Upper lobe of left lung (tissue), 6 donors: Measurements from ENCODE around the gene AKT2. TPM values are rescaled to one million over a fixed set of nuclear protein-coding genes. Genes with fewer than 3 reads are reported as not detected.

Source experiments
- ATAC-seq, 2 donors: fragments of 200-7000 bp; cut with Tn5 transposase; one replicate each; pipeline ENCODE4 v1.9.1; 2022; ENCODE audit warnings: mild to moderate bottlenecking in 2 of 2, moderate library complexity in 2 of 2; ENCODE audit not compliant: low FRiP score in 2 of 2
- DNase-seq, 2 donors: peaks; one replicate each; pipeline ENCODE4 v3.0.0-alpha.2; 2019 to 2020
- H3K27ac ChIP-seq, 4 donors: fragments of 200-600 bp; sonication (generic); one replicate each; pipeline ENCODE4 v1.5.1; 2016 to 2019
- H3K27me3 ChIP-seq, 4 donors: fragments of 200-600 bp; sonication (generic); one replicate each; pipeline ENCODE4 v1.5.1; 2017 to 2019
- H3K36me3 ChIP-seq, 4 donors: fragments of 200-600 bp; sonication (generic); one replicate each; pipeline ENCODE4 v1.5.1; 2016 to 2019
- H3K4me1 ChIP-seq, 4 donors: fragments of 200-600 bp; sonication (generic); one replicate each; pipeline ENCODE4 v1.5.1; 2018 to 2019
- H3K4me3 ChIP-seq, 4 donors: fragments of 200-600 bp; sonication (generic); one replicate each; pipeline ENCODE4 v1.5.1; 2017 to 2019; ENCODE audit warnings: mild to moderate bottlenecking in 2 of 4, moderate library complexity in 1 of 4
- H3K9me3 ChIP-seq, 4 donors: fragments of 200-600 bp; sonication (generic); one replicate each; pipeline ENCODE4 v1.5.1; 2018 to 2019
- CTCF ChIP-seq, 6 experiments: fragments of 450-650 bp in 4 of 6; fragments of 200-600 bp in 2 of 6; sonication (generic) in 2 of 6; IDR thresholded peaks; one replicate each; pipeline ENCODE4 v1.5.1; 2016 to 2019; ENCODE audit warnings: antibody characterized with exemption in 6 of 6
- EP300 ChIP-seq, 4 donors: sonication (generic); formaldehyde crosslinking; IDR thresholded peaks; one replicate each; pipeline ENCODE4 v1.5.1; 2017; ENCODE audit warnings: antibody characterized with exemption in 4 of 4, control low read depth in 2 of 4
- POLR2A ChIP-seq, 4 donors: fragments of 450-650 bp; IDR thresholded peaks; one replicate each; pipeline ENCODE4 v1.5.1; 2016 to 2017; ENCODE audit warnings: antibody characterized with exemption in 4 of 4, mild to moderate bottlenecking in 2 of 4
- POLR2AphosphoS5 ChIP-seq, 2 donors: sonication (generic); formaldehyde crosslinking; IDR thresholded peaks; one replicate each; pipeline ENCODE4 v1.5.1; 2017; ENCODE audit warnings: antibody characterized with exemption in 2 of 2
- WGBS, 2 donors: methylation state at CpG; one replicate each; pipeline ENCODE4 v1.1.5; 2017 to 2018; 5-methylcytosine and 5-hydroxymethylcytosine counted together
- total RNA-seq, 6 donors: library from RNA; depleted of rRNA in 4 of 6; stranded (reverse); fragments of >200 nt in 4 of 6; gene quantifications; one replicate each; pipeline versions ENCODE4 v1.1.0 to v1.2.1, GENCODE V29; 2016 to 2021
- donor health status: DM: no; HTN: no; CAD: no; lungs with moderate emphysema.
- donor health status: DM: no; HTN: yes; CAD: no; lungs with severe emphysema.

Gene AKT2
- total RNA-seq, 6 donors from 2014 or later: 59.7 to 164 (median 105) TPM

DNA sequence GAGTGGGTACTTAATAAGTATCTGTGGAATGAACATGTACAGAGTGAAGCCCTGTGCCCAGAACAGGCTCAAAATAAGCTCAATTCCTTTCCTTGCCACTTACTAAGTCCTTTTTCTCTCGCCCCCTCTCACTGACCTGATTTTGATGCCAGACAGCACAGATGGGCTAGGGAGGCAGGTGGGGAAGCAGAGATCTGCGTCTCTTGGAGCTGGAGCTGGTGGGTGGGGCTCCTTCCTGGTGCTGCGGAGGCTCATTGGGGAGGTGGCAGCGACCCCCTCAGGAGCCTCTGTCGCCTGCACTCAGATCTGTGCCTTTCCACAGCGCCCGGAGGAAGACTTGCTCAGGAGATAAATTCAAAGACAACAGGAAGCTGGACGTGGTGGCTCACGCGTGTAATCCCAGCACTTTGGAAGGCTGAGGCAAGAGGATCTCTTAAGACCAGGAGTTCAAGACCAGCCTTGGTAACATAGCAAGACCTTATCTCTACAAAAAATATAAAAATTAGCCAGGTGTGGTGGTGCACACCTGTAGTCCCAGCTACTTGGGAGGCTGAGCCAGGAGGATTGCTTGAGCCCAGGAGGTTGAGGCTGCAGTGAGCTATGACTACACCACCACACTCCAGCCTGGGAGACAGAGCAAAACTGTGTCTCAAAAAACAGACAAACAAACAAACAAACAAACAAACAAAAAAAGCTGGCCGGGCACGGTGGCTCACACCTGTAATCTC, 14.6 kb downstream of the AKT2 start:
- no peak overlapping the region for H3K27ac ChIP-seq

GRCh38 chr19:40269216-40269940, 15.8 kb downstream of the AKT2 start:
- Histone ChIP-seq H3K27me3 (no peaks in the 10 kb centered on the region), H3K4me3 (no peak overlapping the region), H3K36me3 (peaks cover 0 to 25% (median 6%) of the 10 kb centered on the region in 4 donors), H3K4me1 (peaks cover 12 to 38% (median 22%) of the 10 kb centered on the region in 4 donors), H3K27ac (no peak overlapping the region), H3K9me3 (no peaks in the 10 kb centered on the region)
- DNase-seq (no peak), ATAC-seq (no peak)
- no peak for TF ChIP-seq POLR2A (IDR thresholded peaks at IDR 0.05)
- TF ChIP-seq CTCF (IDR thresholded peaks at IDR 0.05): no peak
- no peak for TF ChIP-seq POLR2AphosphoS5 (IDR thresholded peaks at IDR 0.05)
- TF ChIP-seq EP300 (IDR thresholded peaks at IDR 0.05): no peak
- 88 to 93% methylated on average over 10 to 11 of the region's 11 CpGs for WGBS, 2 donors

More for the DNA sequence above, 14.6 kb downstream of the AKT2 start:
- Histone ChIP-seq H3K9me3 (no peaks in the 10 kb centered on the region), H3K36me3 (peaks cover 0 to 16% (median 0%) of the 10 kb centered on the region in 4 donors), H3K4me3 (no peak overlapping the region), H3K27me3 (no peaks in the 10 kb centered on the region), H3K4me1 (peaks cover 20 to 46% (median 30%) of the 10 kb centered on the region in 4 donors)
- ATAC-seq (no peak), DNase-seq (no peak)
- WGBS, 2 donors: 64 to 80% methylated on average over 12 of the region's 12 CpGs
- TF ChIP-seq CTCF (IDR thresholded peaks at IDR 0.05): no peak
- no peak for TF ChIP-seq POLR2AphosphoS5 (IDR thresholded peaks at IDR 0.05)
- no peak for TF ChIP-seq EP300 (IDR thresholded peaks at IDR 0.05)
- TF ChIP-seq POLR2A (IDR thresholded peaks at IDR 0.05): no peak

DNA sequence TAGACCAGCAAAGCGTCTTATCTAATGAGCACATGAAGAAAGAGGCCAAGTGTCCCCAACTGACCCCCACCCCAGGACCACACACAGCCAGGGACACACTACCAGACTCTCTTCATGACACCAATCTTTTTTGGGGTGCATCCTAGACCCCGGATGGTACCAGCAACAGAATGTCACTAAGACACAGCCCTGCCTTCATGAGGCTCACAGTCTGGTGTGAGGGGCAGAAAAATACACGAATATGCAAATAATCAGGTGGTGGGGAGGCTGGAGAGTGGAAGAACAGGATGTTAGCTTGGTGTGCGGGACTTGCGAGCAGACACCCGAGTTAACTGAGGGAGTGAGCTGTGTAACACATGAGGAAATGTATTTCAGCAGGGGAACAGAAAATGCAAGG, 17.5 kb downstream of the AKT2 start:
- 84 to 88% methylated on average over 6 of the region's 6 CpGs for WGBS, 2 donors
- TF ChIP-seq EP300 (IDR thresholded peaks at IDR 0.05) (no peak), POLR2A (IDR thresholded peaks at IDR 0.05) (no peak), POLR2AphosphoS5 (IDR thresholded peaks at IDR 0.05) (no peak), CTCF (IDR thresholded peaks at IDR 0.05) (no peak)
- H3K9me3 ChIP-seq: no peaks in the 10 kb centered on the region

GRCh38 chr19:40266912-40267600, 18.1 kb downstream of the AKT2 start:
- Histone ChIP-seq H3K9me3 (no peaks in the 10 kb centered on the region), H3K36me3 (peaks cover 7 to 38% (median 19%) of the 10 kb centered on the region in 4 donors)
- 80 to 83% methylated on average over 15 of the region's 15 CpGs for WGBS, 2 donors

More for the DNA sequence above, 17.5 kb downstream of the AKT2 start:
- Histone ChIP-seq H3K4me3 (no peak overlapping the region), H3K36me3 (peaks cover 6 to 39% (median 19%) of the 10 kb centered on the region in 4 donors), H3K27me3 (no peaks in the 10 kb centered on the region), H3K4me1 (peaks cover 10 to 35% (median 16%) of the 10 kb centered on the region in 4 donors), H3K27ac (no peak overlapping the region)
- ATAC-seq: no peak
- DNase-seq: no peak

More at GRCh38 chr19:40266912-40267600, 18.1 kb downstream of the AKT2 start:
- Histone ChIP-seq H3K4me1 (peaks cover 10 to 35% (median 16%) of the 10 kb centered on the region in 4 donors), H3K27me3 (no peaks in the 10 kb centered on the region), H3K27ac (no peak overlapping the region), H3K4me3 (no peak overlapping the region)
- TF ChIP-seq CTCF (IDR thresholded peaks at IDR 0.05) (no peak), POLR2AphosphoS5 (IDR thresholded peaks at IDR 0.05) (no peak), POLR2A (IDR thresholded peaks at IDR 0.05) (no peak), EP300 (IDR thresholded peaks at IDR 0.05) (no peak)
- ATAC-seq (no peak), DNase-seq (peak in 1 of 2 donors; percentile 24)
